Measurements from ENCODE around the gene TRIM56.
"Not testable (repeated sequence)": the region's sequence is repeated elsewhere in the genome, so short reads cannot be mapped to it uniquely, and the experiment has no call there.

TRIM56 gene

DNA sequence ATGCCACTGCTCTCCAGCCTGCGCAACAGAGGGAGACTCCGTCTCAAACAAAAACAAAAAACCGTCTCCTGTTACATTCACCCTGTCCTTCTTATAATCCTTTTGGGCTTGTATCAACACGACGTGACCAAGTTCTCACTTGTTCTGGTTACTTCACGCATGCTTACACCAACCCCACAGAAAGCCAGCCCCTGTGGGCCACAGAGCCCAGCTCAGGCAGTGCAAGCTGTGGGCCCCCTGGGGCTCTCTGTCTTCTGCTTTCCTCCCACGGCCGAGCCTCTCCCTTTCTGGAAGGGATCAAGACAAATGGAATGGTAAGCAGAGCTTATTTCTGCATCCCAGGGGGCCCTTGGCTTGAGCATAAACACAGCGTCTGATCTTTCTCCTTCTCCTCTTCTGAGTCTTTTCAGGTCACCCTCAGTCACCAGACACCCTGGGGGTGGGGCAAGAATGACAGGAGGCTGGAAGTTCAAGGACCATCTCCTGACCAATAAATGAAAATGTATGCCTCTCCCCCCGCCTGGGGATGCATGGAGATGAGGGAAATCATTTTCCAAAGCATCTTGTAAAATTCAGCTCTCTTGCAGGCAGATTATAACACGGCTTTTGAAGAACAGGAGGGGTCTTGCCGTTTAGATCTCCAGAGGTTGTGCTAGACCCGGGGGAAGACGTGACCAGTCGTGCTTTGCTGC is 19.0 kb upstream of the TRIM56 start:
- no peak for DNase-seq (ENCODE audit: extremely low read depth, low read depth)
- TF ChIP-seq CTCF (IDR thresholded peaks at IDR 0.05; ENCODE audit: low read depth, low read length), result no peak

- DNase-seq (ENCODE audit: extremely low read depth, low read depth), result no peak
- no peak for TF ChIP-seq CTCF (IDR thresholded peaks at IDR 0.05; ENCODE audit: low read depth, low read length)
Observed at GRCh38 chr7:101066833-101067177, 18.5 kb upstream of the TRIM56 start.

DNA sequence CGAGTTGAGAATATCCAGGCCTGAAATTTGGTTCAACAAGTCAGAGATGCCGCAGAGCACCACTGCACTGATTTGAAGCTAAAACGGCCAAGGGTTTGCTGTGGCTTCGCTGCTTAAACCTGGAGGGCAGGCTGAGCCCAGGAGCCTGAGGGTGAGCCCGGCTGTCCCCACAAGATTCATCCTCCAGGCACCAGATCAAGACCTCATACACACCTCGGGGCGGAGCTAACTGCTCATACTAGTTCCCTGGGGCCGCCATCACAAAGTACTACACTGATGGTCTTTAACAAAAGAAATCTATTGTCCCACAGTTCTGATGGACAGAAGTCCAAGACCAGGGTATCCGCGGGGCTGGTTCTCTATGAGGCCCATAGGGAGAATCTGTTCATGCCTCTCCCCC is 16.9 kb upstream of the TRIM56 start:
- no peak for TF ChIP-seq CTCF (IDR thresholded peaks at IDR 0.05; ENCODE audit: low read depth, low read length)
- no peak for DNase-seq (ENCODE audit: extremely low read depth, low read depth)

- not testable (repeated sequence) for DNase-seq (ENCODE audit: extremely low read depth, low read depth)
Observed at GRCh38 chr7:101071362-101072104, 13.7 kb upstream of the TRIM56 start.

GRCh38 chr7:101075646-101076045 is 9.6 kb upstream of the TRIM56 start:
- DNase-seq (ENCODE audit: extremely low read depth, low read depth), result no peak
- no peak for TF ChIP-seq CTCF (IDR thresholded peaks at IDR 0.05; ENCODE audit: low read depth, low read length)

GRCh38 chr7:101076183-101076582 is 9.1 kb upstream of the TRIM56 start:
- not testable (repeated sequence) for DNase-seq (ENCODE audit: extremely low read depth, low read depth)

DNA sequence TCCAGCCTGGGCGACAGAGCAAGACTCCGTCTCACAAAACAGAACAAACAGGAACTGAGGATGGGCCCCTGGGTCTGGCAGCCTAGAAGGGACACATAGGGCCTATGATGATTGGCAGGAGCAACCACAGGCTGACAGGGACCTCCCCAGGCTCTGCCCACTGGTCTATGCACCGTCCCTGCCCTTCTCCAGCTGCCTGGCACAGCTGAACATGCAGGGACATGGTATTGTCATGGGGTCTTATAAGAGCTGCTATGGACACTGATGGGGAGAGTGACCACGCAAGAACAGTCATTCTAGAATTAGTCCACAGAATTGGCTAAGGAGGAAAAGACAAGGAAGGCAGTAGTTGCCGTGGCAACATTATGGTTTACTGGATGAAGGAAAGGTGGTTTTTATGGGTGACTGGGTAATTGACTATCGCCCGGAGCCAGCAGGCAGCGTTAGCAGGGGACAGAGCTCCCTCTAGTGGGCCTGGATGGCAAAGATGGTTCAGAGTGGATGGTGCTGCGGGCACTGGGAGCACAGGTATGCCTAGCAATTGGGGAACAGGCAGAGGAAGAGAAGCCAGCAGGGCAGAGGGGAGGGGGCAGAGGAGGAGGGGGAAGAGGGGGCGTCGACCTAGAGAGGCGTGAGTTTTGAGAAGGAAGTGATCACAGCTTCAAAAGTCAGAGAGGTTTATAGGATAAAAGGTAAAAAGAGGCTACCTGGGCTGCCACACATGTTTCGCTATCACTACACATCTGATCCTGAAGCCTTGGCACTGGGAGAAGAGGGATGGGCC is 7.8 kb upstream of the TRIM56 start:
- peak; percentile 97 for TF ChIP-seq CTCF (IDR thresholded peaks at IDR 0.05; ENCODE audit: low read depth, low read length)
- no peak for DNase-seq (ENCODE audit: extremely low read depth, low read depth)

GRCh38 chr7:101081432-101081831 is 3.8 kb upstream of the TRIM56 start:
- no peak for TF ChIP-seq CTCF (IDR thresholded peaks at IDR 0.05; ENCODE audit: low read depth, low read length)
- DNase-seq (ENCODE audit: extremely low read depth, low read depth), result no peak

All from AG09319 (cell line).